ENCODE data around the gene KLK7. TPM values are rescaled to one million over a fixed set of nuclear protein-coding genes. Genes with fewer than 3 reads are reported as not detected.

KLK7 gene
- total RNA-seq, 3 donors from 2014 or later: not detected

DNA sequence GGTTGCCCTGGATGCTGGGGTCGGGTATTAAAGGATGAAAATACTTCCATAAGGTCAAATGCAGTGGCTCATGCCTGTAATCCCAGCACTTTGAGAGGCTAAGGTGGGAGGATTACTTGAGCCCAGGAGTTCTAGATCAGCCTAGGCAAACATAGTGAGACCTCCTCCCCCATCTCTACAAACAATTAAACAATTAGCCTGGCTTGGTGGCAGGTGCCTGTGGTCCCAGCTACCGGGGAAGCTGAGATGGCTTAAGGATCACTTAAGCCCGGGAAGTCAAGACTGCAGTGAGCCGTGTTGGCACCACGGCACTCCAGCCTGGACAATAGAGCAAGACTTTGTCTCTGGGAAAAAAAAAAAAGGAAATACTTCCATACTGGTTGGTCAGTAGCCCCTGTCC, 41.2 kb upstream of the KLK7 start:
- Histone ChIP-seq H3K36me3 (ENCODE audit: low read depth) (no peaks in the 10 kb centered on the region), H3K4me3 (no peak overlapping the region), H3K4me1 (ENCODE audit: low read depth) (no peaks in the 10 kb centered on the region), H3K9me3 (no peaks in the 10 kb centered on the region)
- ATAC-seq (no peak), DNase-seq (no peak)
- intact Hi-C loops (cut with DNase I, micrococcal nuclease): no loop called here
- TF ChIP-seq, protein P1, sequence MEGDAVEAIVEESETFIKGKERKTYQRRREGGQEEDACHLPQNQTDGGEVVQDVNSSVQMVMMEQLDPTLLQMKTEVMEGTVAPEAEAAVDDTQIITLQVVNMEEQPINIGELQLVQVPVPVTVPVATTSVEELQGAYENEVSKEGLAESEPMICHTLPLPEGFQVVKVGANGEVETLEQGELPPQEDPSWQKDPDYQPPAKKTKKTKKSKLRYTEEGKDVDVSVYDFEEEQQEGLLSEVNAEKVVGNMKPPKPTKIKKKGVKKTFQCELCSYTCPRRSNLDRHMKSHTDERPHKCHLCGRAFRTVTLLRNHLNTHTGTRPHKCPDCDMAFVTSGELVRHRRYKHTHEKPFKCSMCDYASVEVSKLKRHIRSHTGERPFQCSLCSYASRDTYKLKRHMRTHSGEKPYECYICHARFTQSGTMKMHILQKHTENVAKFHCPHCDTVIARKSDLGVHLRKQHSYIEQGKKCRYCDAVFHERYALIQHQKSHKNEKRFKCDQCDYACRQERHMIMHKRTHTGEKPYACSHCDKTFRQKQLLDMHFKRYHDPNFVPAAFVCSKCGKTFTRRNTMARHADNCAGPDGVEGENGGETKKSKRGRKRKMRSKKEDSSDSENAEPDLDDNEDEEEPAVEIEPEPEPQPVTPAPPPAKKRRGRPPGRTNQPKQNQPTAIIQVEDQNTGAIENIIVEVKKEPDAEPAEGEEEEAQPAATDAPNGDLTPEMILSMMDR (IDR thresholded peaks at IDR 0.05): no peak

DNA sequence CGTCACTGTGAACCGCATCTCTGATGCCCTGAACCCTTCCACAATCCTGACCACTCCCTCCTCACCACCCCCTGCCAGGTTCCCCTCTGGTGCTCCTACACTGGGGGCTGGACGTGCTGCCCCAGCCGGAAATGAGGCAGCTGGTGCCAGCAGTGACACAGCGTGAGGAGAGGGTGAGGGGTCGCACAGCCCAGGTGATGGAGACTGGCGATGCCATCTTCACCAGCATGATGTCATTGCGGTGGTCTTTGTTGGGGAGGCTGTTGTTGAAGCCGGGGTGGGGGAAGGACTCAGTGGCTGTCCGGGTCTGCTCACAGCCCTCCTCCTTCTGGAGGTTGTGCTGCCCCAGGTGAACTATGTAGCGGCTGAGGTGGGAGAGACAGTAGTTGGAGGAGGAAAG, 40.2 kb upstream of the KLK7 start:
- intact Hi-C loops (cut with DNase I, micrococcal nuclease): no loop called here
- Histone ChIP-seq H3K9me3 (no peaks in the 10 kb centered on the region), H3K4me1 (ENCODE audit: low read depth) (peaks cover 4% of the 10 kb centered on the region), H3K36me3 (ENCODE audit: low read depth) (no peaks in the 10 kb centered on the region), H3K4me3 (no peak overlapping the region)
- TF ChIP-seq, protein P1 (IDR thresholded peaks at IDR 0.05): no peak
- ATAC-seq (no peak), DNase-seq (no peak)

DNA sequence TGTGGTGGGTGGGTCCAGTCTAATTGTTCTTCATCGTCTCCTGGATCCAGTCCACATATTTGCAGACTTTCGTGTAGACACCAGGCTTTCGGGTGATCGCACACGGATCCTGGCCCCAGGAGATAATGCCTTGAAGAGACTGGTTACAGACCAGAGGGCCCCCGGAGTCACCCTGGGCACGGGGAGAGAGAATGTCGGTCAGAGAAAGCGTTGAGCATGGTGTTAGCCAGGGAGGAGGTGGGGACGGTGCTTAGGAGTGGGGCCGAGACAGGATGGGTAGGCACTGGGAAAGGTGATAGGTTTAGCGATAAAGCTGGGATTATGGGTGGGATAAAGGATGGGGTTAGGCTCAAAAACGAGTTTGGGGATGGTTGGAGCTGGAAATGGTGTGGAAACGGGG, 38.8 kb upstream of the KLK7 start:
- no peak overlapping the region for H3K4me3 ChIP-seq
- intact Hi-C loops (cut with DNase I, micrococcal nuclease): no loop called here

DNA sequence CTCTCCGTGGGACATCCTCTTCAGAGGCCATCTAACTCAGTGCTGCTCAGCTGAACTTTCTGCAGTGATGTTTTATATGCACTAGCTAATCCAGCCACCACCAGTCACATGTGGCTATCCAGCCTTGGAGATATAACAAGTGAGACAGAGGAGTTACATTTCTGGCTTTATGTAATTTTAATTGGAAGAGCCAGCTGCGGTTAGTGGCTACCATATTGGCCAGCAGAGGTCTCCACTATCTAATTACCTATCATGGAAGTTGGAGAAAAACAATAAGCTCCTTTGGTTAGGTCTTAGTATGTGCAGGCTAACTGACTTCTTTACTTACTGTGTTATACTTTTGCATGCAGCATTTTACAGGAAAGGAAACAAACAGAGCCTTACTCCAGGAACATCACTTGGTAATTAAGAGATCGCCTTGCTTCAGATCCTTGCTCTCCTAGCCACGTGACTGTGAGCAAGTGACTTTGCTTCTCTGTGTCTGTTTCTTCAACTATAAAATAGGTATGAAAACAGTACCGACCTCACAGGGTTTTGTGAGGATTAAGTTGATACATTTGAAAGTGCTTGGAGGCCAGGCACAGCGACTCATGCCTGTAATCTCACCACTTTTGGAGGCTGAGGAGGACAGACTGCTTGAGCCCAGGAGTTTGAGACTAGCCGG, 37.4 kb upstream of the KLK7 start:
- no peaks in the 10 kb centered on the region for H3K9me3 ChIP-seq
- H3K36me3 ChIP-seq (ENCODE audit: low read depth): no peaks in the 10 kb centered on the region
- DNase-seq (peak in 1 of 3 donors; percentile 50), ATAC-seq (peak; percentile 44)
- TF ChIP-seq, protein P1 (IDR thresholded peaks at IDR 0.05): no peak
- no peak overlapping the region for H3K4me3 ChIP-seq
- intact Hi-C loops (cut with DNase I, micrococcal nuclease): no loop called here
- peaks cover 4% of the 10 kb centered on the region for H3K4me1 ChIP-seq (ENCODE audit: low read depth)

More for the DNA sequence above, 38.8 kb upstream of the KLK7 start:
- Histone ChIP-seq H3K9me3 (no peaks in the 10 kb centered on the region), H3K36me3 (ENCODE audit: low read depth) (no peaks in the 10 kb centered on the region), H3K4me1 (ENCODE audit: low read depth) (peaks cover 4% of the 10 kb centered on the region)
- DNase-seq (no peak), ATAC-seq (no peak)
- TF ChIP-seq, protein P1 (IDR thresholded peaks at IDR 0.05): no peak

DNA sequence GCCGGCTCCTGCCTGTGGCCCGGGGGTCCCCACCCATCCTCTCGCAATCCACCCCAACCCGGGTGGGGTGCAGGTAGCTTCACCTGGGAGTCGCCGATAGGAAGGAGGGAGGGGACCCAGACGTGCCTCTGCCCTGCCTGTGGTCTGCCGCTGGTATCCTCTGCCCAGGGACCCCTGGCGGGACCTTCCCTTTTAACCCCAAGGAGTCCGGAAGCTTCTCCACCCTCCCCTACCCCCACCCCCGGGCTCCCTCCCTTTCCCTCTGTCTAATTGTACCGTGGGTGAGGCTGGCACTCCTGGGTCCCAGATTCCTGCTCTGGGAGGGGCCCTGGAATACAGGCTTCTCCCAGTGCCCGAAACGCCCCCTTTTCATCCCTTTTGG, 35.8 kb upstream of the KLK7 start, which contains the start of gene KLK10:
TSS of gene KLK10 (minus strand) at position 166 of the 382 bp plus-strand sequence. CDS start 579 bp downstream, outside the sequence.
- Histone ChIP-seq H3K4me3 (no peak within 1 kb of the TSS), H3K36me3 (ENCODE audit: low read depth) (no peaks in the 10 kb centered on the region), H3K9me3 (no peaks in the 10 kb centered on the region), H3K4me1 (ENCODE audit: low read depth) (peaks cover 4% of the 10 kb centered on the region)
- intact Hi-C loops (cut with DNase I, micrococcal nuclease): no loop called here
- ATAC-seq (peak; percentile 6), DNase-seq (no peak)
- TF ChIP-seq, protein P1 (IDR thresholded peaks at IDR 0.05): no peak
